Measurements from ENCODE around the gene HIVEP3. TPM values are rescaled to one million over a fixed set of nuclear protein-coding genes. Genes with fewer than 3 reads are reported as not detected.

The HIVEP3 gene
- total RNA-seq, 4 donors from 2014 or later: 4.2 to 6.5 (median 4.7) TPM

- no peak for DNase-seq (ENCODE audit: low spot score in 2 of 2)
- TF ChIP-seq POLR2A (IDR thresholded peaks at IDR 0.05): no peak
- no peak for TF ChIP-seq EP300 (IDR thresholded peaks at IDR 0.05)
- no peak for TF ChIP-seq CTCF (IDR thresholded peaks at IDR 0.05)
- Histone ChIP-seq H3K9me3 (no peaks in the 10 kb centered on the region), H3K4me3 (no peak overlapping the region), H3K36me3 (peaks cover 0 to 11% (median 0%) of the 10 kb centered on the region in 3 donors), H3K27me3 (no peaks in the 10 kb centered on the region), H3K4me1 (no peaks in the 10 kb centered on the region), H3K27ac (no peak overlapping the region)
- WGBS, 2 donors: 88 to 92% methylated on average over 4 of the region's 4 CpGs
Observed at GRCh38 chr1:41526956-41527561, 391.7 kb downstream of the HIVEP3 start.

GRCh38 chr1:41525891-41526587 is 392.7 kb downstream of the HIVEP3 start:
- H3K9me3 ChIP-seq: no peaks in the 10 kb centered on the region
- no peak overlapping the region for H3K27ac ChIP-seq
- TF ChIP-seq CTCF (IDR thresholded peaks at IDR 0.05) (no peak), POLR2A (IDR thresholded peaks at IDR 0.05) (no peak), EP300 (IDR thresholded peaks at IDR 0.05) (no peak)
- 80 to 82% methylated on average over 17 to 18 of the region's 18 CpGs for WGBS, 2 donors
- no peaks in the 10 kb centered on the region for H3K27me3 ChIP-seq
- DNase-seq (ENCODE audit: low spot score in 2 of 2): no peak
- H3K4me3 ChIP-seq: no peak overlapping the region
- no peaks in the 10 kb centered on the region for H3K4me1 ChIP-seq
- H3K36me3 ChIP-seq: peaks cover 0 to 11% (median 0%) of the 10 kb centered on the region in 3 donors

- TF ChIP-seq EP300 (IDR thresholded peaks at IDR 0.05) (no peak), CTCF (IDR thresholded peaks at IDR 0.05) (no peak), POLR2A (IDR thresholded peaks at IDR 0.05) (no peak)
- no peaks in the 10 kb centered on the region for H3K4me1 ChIP-seq
- H3K27me3 ChIP-seq: no peaks in the 10 kb centered on the region
- no peak overlapping the region for H3K27ac ChIP-seq
- 87 to 89% methylated on average over 27 to 30 of the region's 30 CpGs for WGBS, 2 donors
- peaks cover 0 to 11% (median 0%) of the 10 kb centered on the region in 3 donors for H3K36me3 ChIP-seq
- no peak overlapping the region for H3K4me3 ChIP-seq
- DNase-seq (ENCODE audit: low spot score in 2 of 2): no peak
- H3K9me3 ChIP-seq: no peaks in the 10 kb centered on the region
Observed at GRCh38 chr1:41524676-41525675, 393.7 kb downstream of the HIVEP3 start.

GRCh38 chr1:41523949-41524675 is 394.6 kb downstream of the HIVEP3 start:
- Histone ChIP-seq H3K27me3 (no peaks in the 10 kb centered on the region), H3K27ac (no peak overlapping the region), H3K36me3 (peaks cover 0 to 11% (median 0%) of the 10 kb centered on the region in 3 donors), H3K4me1 (no peaks in the 10 kb centered on the region), H3K9me3 (no peaks in the 10 kb centered on the region), H3K4me3 (no peak overlapping the region)
- DNase-seq (ENCODE audit: low spot score in 2 of 2): no peak
- TF ChIP-seq EP300 (IDR thresholded peaks at IDR 0.05) (no peak), CTCF (IDR thresholded peaks at IDR 0.05) (no peak), POLR2A (IDR thresholded peaks at IDR 0.05) (no peak)
- 72 to 79% methylated on average over 9 of the region's 9 CpGs for WGBS, 2 donors

All from tibial nerve (tissue), 4 donors.